ENCODE results near the gene NRGN. TPM values are rescaled to one million over a fixed set of nuclear protein-coding genes. Genes with fewer than 3 reads are reported as not detected.

The NRGN gene
- total RNA-seq, 4 donors from 2014 or later: 0.40 to 3.6 (median 2.7) TPM

GRCh38 chr11:124758355-124759265 lies 18.9 kb downstream of the NRGN start:
- Histone ChIP-seq H3K4me1 (peaks cover 15 to 58% of the 10 kb centered on the region in 2 donors), H3K27me3 (no peaks in the 10 kb centered on the region), H3K4me3 (replicated peaks in 1 of 3) (peak overlapping the region in 2 of 3 donors; percentile 48 to 93), H3K36me3 (peaks cover 8 to 23% of the 10 kb centered on the region in 2 donors), H3K9me3 (no peaks in the 10 kb centered on the region), H3K27ac (peak overlapping the region; percentile 89 to 98 (median 94))
- intact Hi-C loops (cut with DNase I): no loop called here
- DNase-seq: peak; percentile 89 to 90
- 36 to 37% methylated on average over 32 to 52 of the region's 53 CpGs for WGBS, 2 donors
- TF ChIP-seq POLR2A (IDR thresholded peaks at IDR 0.05) (peak in 1 of 2 donors; percentile 8), CTCF (IDR thresholded peaks at IDR 0.05) (peak; percentile 48 to 78 (median 70))

DNA sequence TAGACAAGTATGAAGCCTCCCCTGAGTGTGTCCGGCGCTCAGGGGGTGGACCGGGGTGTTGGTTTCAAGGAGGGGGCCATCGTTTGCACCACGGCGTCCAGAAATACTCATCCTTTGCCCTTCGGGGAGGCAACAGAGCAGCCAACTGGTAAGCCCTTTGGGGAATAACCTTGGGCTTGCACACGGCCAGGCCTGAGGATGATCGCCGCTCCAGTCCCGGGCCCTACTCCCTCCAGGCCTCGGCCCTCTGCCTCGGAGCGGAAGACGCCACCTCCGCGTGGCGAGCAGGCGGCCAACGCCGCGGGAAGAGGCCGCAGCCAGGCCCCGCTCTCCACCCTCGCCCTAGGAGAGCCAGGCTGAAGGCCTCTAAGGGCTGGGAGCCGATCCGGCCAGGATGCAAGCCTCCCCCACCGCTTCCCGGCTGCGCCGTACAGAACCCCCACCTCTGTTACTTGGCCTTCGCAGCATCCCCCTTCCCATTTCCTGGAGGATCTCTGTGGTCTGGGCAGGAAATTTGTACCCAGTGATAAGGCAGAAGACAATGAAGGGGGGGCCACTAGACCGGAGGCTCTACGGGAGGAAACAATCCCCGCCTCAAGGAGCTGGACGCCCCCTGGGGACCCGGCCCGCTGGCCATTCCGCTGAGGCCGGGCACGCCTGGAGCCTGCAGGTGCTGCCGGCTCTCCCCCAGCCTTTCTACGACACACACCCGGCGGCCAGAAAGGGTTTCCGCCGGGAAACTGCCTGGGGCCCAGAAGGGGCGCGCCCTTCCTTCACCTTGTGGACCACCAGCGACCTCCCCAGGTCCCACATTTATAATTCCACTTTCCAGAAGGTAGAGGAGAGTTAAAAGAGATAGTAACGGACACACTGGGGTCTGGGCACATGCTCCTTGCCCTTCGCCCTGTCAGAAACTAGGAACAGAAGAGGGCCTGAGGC lies 19.8 kb downstream of the NRGN start:
- Histone ChIP-seq H3K27me3 (no peaks in the 10 kb centered on the region), H3K4me1 (peaks cover 24 to 58% of the 10 kb centered on the region in 2 donors), H3K4me3 (replicated peaks in 1 of 3) (peak overlapping the region; percentile 48 to 93 (median 88)), H3K36me3 (peaks cover 0 to 17% of the 10 kb centered on the region in 2 donors), H3K9me3 (no peaks in the 10 kb centered on the region), H3K27ac (peak overlapping the region; percentile 89 to 98 (median 94))
- 40 to 43% methylated on average over 21 to 34 of the region's 52 CpGs for WGBS, 2 donors
- intact Hi-C loops (cut with DNase I): loop anchor here (5.0 kb wide), 2 partner anchors 38 to 87 kb away; partner anchors contain the start of genes SIAE and SPA17
- DNase-seq: peak; percentile 27 to 30
- no peak for TF ChIP-seq POLR2A (IDR thresholded peaks at IDR 0.05)
- TF ChIP-seq CTCF (IDR thresholded peaks at IDR 0.05): no peak

DNA sequence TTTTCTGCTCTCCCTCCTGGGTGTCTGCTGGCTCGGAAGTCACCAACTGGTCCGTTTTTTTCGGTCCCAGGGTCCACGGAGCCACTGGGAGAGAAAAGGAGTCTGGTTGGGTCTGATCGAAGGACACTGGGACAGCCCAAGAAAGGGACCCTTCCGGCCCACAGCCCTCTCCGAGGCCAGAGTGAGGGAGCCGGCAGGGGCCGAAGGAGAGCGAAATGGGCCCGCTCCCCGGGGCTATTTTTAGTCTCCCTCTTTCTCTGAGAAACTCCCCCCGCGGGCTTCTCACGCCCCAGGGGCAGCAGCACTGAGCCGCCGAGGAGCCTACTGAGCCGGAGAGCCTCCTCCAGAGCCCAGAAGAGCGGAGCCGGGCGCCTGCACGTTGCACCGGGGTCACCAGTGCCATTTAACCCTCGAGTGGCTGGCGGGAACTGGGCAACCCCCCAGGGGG lies 20.5 kb downstream of the NRGN start:
- no peaks in the 10 kb centered on the region for H3K27me3 ChIP-seq
- peaks cover 0 to 12% of the 10 kb centered on the region in 2 donors for H3K36me3 ChIP-seq
- WGBS, 2 donors: 9 to 12% methylated on average over 23 of the region's 25 CpGs
- no peaks in the 10 kb centered on the region for H3K9me3 ChIP-seq
- peak in 1 of 6 experiments; percentile 14 for TF ChIP-seq CTCF (IDR thresholded peaks at IDR 0.05)
- peak in 1 of 2 donors; percentile 71 for TF ChIP-seq POLR2A (IDR thresholded peaks at IDR 0.05)
- H3K4me1 ChIP-seq: peaks cover 28 to 64% of the 10 kb centered on the region in 2 donors
- DNase-seq: peak; percentile 95
- intact Hi-C loops (cut with DNase I): loop anchor here (5.0 kb wide), 2 partner anchors 37 to 88 kb away; partner anchors contain the start of genes SIAE and SPA17
- H3K27ac ChIP-seq: peak overlapping the region; percentile 89 to 98 (median 94)
- H3K4me3 ChIP-seq (replicated peaks in 1 of 3): peak overlapping the region; percentile 48 to 93 (median 88)

DNA sequence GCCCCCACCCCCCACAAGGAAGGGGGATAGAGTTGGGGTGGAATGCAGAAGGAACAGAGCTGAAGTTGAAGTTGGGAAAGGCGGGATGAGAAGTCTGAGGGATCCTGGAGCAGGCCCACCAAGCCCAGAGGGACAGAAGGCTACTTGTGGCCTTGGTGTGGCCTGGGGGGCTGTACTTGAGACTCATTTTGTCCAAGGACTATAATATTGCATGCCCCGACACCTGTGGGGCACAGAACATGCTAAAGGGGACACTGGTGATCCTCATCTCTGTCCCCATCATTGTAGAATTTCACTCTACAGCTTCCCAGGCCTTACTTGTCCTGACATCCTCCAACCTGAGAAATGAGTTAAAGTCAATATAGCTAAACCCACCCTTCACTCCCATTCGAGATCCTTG lies 21.1 kb downstream of the NRGN start:
- Histone ChIP-seq H3K9me3 (no peaks in the 10 kb centered on the region), H3K27me3 (no peaks in the 10 kb centered on the region), H3K36me3 (peaks cover 0 to 11% of the 10 kb centered on the region in 2 donors), H3K4me3 (replicated peaks in 1 of 3) (peak overlapping the region; percentile 48 to 93 (median 88)), H3K27ac (peak overlapping the region; percentile 89 to 98 (median 94)), H3K4me1 (peaks cover 28 to 70% of the 10 kb centered on the region in 2 donors)
- no peak for TF ChIP-seq CTCF (IDR thresholded peaks at IDR 0.05)
- no peak for TF ChIP-seq POLR2A (IDR thresholded peaks at IDR 0.05)
- intact Hi-C loops (cut with DNase I): loop anchor here (5.0 kb wide), 2 partner anchors 36 to 89 kb away; partner anchors contain the start of genes SIAE and SPA17
- no peak for DNase-seq
- 29 to 42% methylated on average over 3 of the region's 3 CpGs for WGBS, 2 donors
